Natural killer cell (primary cell): ENCODE results near the gene SIPA1. TPM values are rescaled to one million over a fixed set of nuclear protein-coding genes. Genes with fewer than 3 reads are reported as not detected.
A peak's percentile ranks its signal among the peaks of the same experiment; 100 is the strongest.

Experiments used
- ATAC-seq, 3 donors: fragments of 150-1000 bp in 2 of 3; fragments of 200-7000 bp in 1 of 3; cut with Tn5 transposase; 1 replicate in 1 of 3; 2 replicates in 2 of 3; pipeline ENCODE4 v1.10.0; 2021; ENCODE audit warnings: mild to moderate bottlenecking in 2 of 3, moderate library complexity in 2 of 3
- DNase-seq, 2 donors: peaks; one replicate each; pipeline versions ENCODE4 v3.0.0 to v3.0.0-alpha.2; 2013 to 2021; ENCODE audit warnings: mixed read lengths in 1 of 2
- H3K27ac ChIP-seq: one replicate; pipeline ENCODE4 v1.5.1; 2013; ENCODE audit warnings: mild to moderate bottlenecking, low read length
- H3K27me3 ChIP-seq: one replicate; pipeline ENCODE4 v1.6.1; 2013; ENCODE audit warnings: low read length; ENCODE audit not compliant: control insufficient read depth, insufficient read depth
- H3K36me3 ChIP-seq: one replicate; pipeline ENCODE4 v1.6.1; 2013; ENCODE audit warnings: low read length; ENCODE audit not compliant: control insufficient read depth, insufficient read depth
- H3K4me1 ChIP-seq: one replicate; pipeline ENCODE4 v1.6.1; 2013; ENCODE audit warnings: low read length; ENCODE audit not compliant: control insufficient read depth, insufficient read depth
- H3K4me3 ChIP-seq: one replicate; pipeline ENCODE4 v1.5.1; 2013; ENCODE audit warnings: low read length
- H3K9me3 ChIP-seq: one replicate; pipeline ENCODE4 v1.6.1; 2013; ENCODE audit warnings: low read length; ENCODE audit not compliant: control insufficient read depth, insufficient read depth
- H3K27ac Mint-ChIP-seq, 2 donors: one replicate each; pipeline ENCODE4 v1.8.0; 2022; ENCODE audit warnings: mild to moderate bottlenecking in 2 of 2, mixed read lengths in 2 of 2, moderate library complexity in 1 of 2
- H3K27me3 Mint-ChIP-seq, 2 donors: one replicate each; pipeline ENCODE4 v1.8.0; 2022; ENCODE audit warnings: low read depth in 2 of 2, mixed read lengths in 2 of 2
- H3K36me3 Mint-ChIP-seq: one replicate; pipeline ENCODE4 v1.8.0; 2022; ENCODE audit warnings: mixed read lengths
- H3K4me1 Mint-ChIP-seq, 2 donors: one replicate each; pipeline ENCODE4 v1.8.0; 2022; ENCODE audit warnings: mixed read lengths in 2 of 2
- H3K4me3 Mint-ChIP-seq: one replicate; pipeline ENCODE4 v1.8.0; 2022; ENCODE audit warnings: mild to moderate bottlenecking, moderate library complexity, mixed read lengths
- H3K9me3 Mint-ChIP-seq, 2 donors: one replicate each; pipeline ENCODE4 v1.8.0; 2022; ENCODE audit warnings: mixed read lengths in 2 of 2
- CTCF ChIP-seq: fragments of 200-600 bp; IDR thresholded peaks from one replicate; pipeline ENCODE4 v1.8.0; 2022; ENCODE audit warnings: antibody characterized with exemption
- WGBS: methylation state at CpG from one replicate; pipeline ENCODE4 v1.1.7; 2013; ENCODE audit warnings: missing lambda C conversion rate; ENCODE audit not compliant: insufficient coverage; 5-methylcytosine and 5-hydroxymethylcytosine counted together
- intact Hi-C: fragments of 100-400 bp; cut with micrococcal nuclease; formaldehyde crosslinking; loops from one replicate; pipeline ENCODE4 v1.14.2; 2022
- total RNA-seq, 4 donors: library from RNA; stranded (reverse); fragments of 120-200 nt in 1 of 4; gene quantifications; one replicate each; pipeline versions ENCODE4 v1.2.3 to v1.2.4, GENCODE V29; 2013 to 2022

Gene SIPA1
- total RNA-seq, 3 donors from 2014 or later (not counting 1 experiment from before 2014, with no cell fraction given): 520 to 776 (median 743) TPM

- WGBS: 97% methylated on average over 29 of the region's 29 CpGs
These were observed 18.5 kb upstream of the SIPA1 start for GRCh38 chr11:65619281-65619928.

GRCh38 chr11:65620666-65621065, 17.2 kb upstream of the SIPA1 start:
- intact Hi-C loops: no loop called here
- H3K4me1 Mint-ChIP-seq: peaks cover 11 to 30% of the 10 kb centered on the region in 2 donors

More at GRCh38 chr11:65619281-65619928, 18.5 kb upstream of the SIPA1 start:
- H3K27ac ChIP-seq: no peak overlapping the region
- H3K36me3 ChIP-seq: peaks cover 65% of the 10 kb centered on the region
- H3K9me3 ChIP-seq: no peaks in the 10 kb centered on the region
- H3K27me3 Mint-ChIP-seq: no peaks in the 10 kb centered on the region
- H3K27ac Mint-ChIP-seq: peak overlapping the region; percentile 41 to 42
- TF ChIP-seq CTCF: no peak
- DNase-seq: no peak
- no peaks in the 10 kb centered on the region for H3K9me3 Mint-ChIP-seq
- no peaks in the 10 kb centered on the region for H3K27me3 ChIP-seq
- no peak for ATAC-seq
- intact Hi-C loops: loop anchor here (5.0 kb wide), 1 partner anchor 33 kb away; no protein-coding TSS in a partner anchor
- peaks cover 17 to 29% of the 10 kb centered on the region in 2 donors for H3K4me1 Mint-ChIP-seq
- H3K4me3 ChIP-seq: no peak overlapping the region
- peaks cover 22% of the 10 kb centered on the region for H3K4me1 ChIP-seq
- H3K4me3 Mint-ChIP-seq: no peak overlapping the region
- no peaks in the 10 kb centered on the region for H3K36me3 Mint-ChIP-seq

GRCh38 chr11:65621460-65621859, 16.4 kb upstream of the SIPA1 start:
- peaks cover 83% of the 10 kb centered on the region for H3K36me3 ChIP-seq
- Mint-ChIP-seq H3K4me3 (no peak overlapping the region), H3K4me1 (peaks cover 14 to 33% of the 10 kb centered on the region in 2 donors), H3K27ac (no peak overlapping the region), H3K27me3 (no peaks in the 10 kb centered on the region), H3K36me3 (no peaks in the 10 kb centered on the region), H3K9me3 (no peaks in the 10 kb centered on the region)
- no peak overlapping the region for H3K4me3 ChIP-seq
- H3K4me1 ChIP-seq: peaks cover 21% of the 10 kb centered on the region
- intact Hi-C loops: no loop called here
- no peak overlapping the region for H3K27ac ChIP-seq
- TF ChIP-seq CTCF: no peak
- no peak for DNase-seq
- H3K27me3 ChIP-seq: no peaks in the 10 kb centered on the region
- no peak for ATAC-seq
- WGBS: 98% methylated on average over 14 of the region's 14 CpGs
- no peaks in the 10 kb centered on the region for H3K9me3 ChIP-seq

More at GRCh38 chr11:65620666-65621065, 17.2 kb upstream of the SIPA1 start:
- Histone ChIP-seq H3K36me3 (peaks cover 75% of the 10 kb centered on the region), H3K4me1 (peaks cover 17% of the 10 kb centered on the region), H3K4me3 (no peak overlapping the region), H3K9me3 (no peaks in the 10 kb centered on the region), H3K27ac (no peak overlapping the region), H3K27me3 (no peaks in the 10 kb centered on the region)
- no peak overlapping the region for H3K4me3 Mint-ChIP-seq
- TF ChIP-seq CTCF: no peak
- no peak overlapping the region for H3K27ac Mint-ChIP-seq
- 98% methylated on average over 19 of the region's 19 CpGs for WGBS
- H3K27me3 Mint-ChIP-seq: no peaks in the 10 kb centered on the region
- H3K9me3 Mint-ChIP-seq: no peaks in the 10 kb centered on the region
- no peaks in the 10 kb centered on the region for H3K36me3 Mint-ChIP-seq
- no peak for DNase-seq
- no peak for ATAC-seq

- H3K4me1 Mint-ChIP-seq: peaks cover 9 to 28% of the 10 kb centered on the region in 2 donors
- H3K27ac Mint-ChIP-seq: no peak overlapping the region
- no peaks in the 10 kb centered on the region for H3K27me3 Mint-ChIP-seq
- no peak for TF ChIP-seq CTCF
- H3K4me1 ChIP-seq: peaks cover 17% of the 10 kb centered on the region
- no peaks in the 10 kb centered on the region for H3K9me3 ChIP-seq
- H3K4me3 ChIP-seq: no peak overlapping the region
- H3K36me3 Mint-ChIP-seq: no peaks in the 10 kb centered on the region
- no peak for DNase-seq
- intact Hi-C loops: no loop called here
- no peaks in the 10 kb centered on the region for H3K9me3 Mint-ChIP-seq
- H3K4me3 Mint-ChIP-seq: no peak overlapping the region
- H3K27ac ChIP-seq: no peak overlapping the region
- peaks cover 87% of the 10 kb centered on the region for H3K36me3 ChIP-seq
- H3K27me3 ChIP-seq: no peaks in the 10 kb centered on the region
- no peak for ATAC-seq
- 98% methylated on average over 16 of the region's 16 CpGs for WGBS
These were observed 15.9 kb upstream of the SIPA1 start for GRCh38 chr11:65622011-65622410.
